Tongue (tissue), 2 donors: ENCODE results near the gene DCTN4. TPM values are rescaled to one million over a fixed set of nuclear protein-coding genes. Genes with fewer than 3 reads are reported as not detected.

Experiments used
- DNase-seq: peaks from one replicate; pipeline ENCODE4 v3.0.0-alpha.2; 2015
- total RNA-seq: library from RNA; depleted of rRNA; stranded (reverse); fragments of >200 nt; gene quantifications from one replicate; pipeline ENCODE4 v1.2.3, GENCODE V29; 2014

DCTN4 gene
- total RNA-seq, 1 donor from 2014 or later, result 64.5 TPM

- DNase-seq, result no peak
Measured at GRCh38 chr5:150670275-150670947, 88.4 kb downstream of the DCTN4 start.

- no peak for DNase-seq
Measured at GRCh38 chr5:150665044-150665443, 93.8 kb downstream of the DCTN4 start.

- DNase-seq, result no peak
Measured at GRCh38 chr5:150663936-150664335, 94.9 kb downstream of the DCTN4 start.

GRCh38 chr5:150662731-150663516, 95.9 kb downstream of the DCTN4 start:
- DNase-seq, result no peak

- DNase-seq, result no peak
Measured at GRCh38 chr5:150661821-150662596, 96.8 kb downstream of the DCTN4 start.

GRCh38 chr5:150661086-150661485, 97.7 kb downstream of the DCTN4 start, which contains the start of gene MYOZ3:
Gene MYOZ3 (plus strand): TSS chr5:150661251. CDS start chr5:150662942, 1,691 bp downstream.
- no peak for DNase-seq

- DNase-seq, result no peak
Measured at GRCh38 chr5:150660108-150660831, 98.5 kb downstream of the DCTN4 start.

GRCh38 chr5:150659360-150660107, 99.3 kb downstream of the DCTN4 start:
- DNase-seq, result no peak

GRCh38 chr5:150658699-150659265, 100.0 kb downstream of the DCTN4 start:
- no peak for DNase-seq

Other genes with a start within 250 kb of the DCTN4 start
- gene SYNPO, start 118.4 kb downstream of the DCTN4 start, total RNA-seq, result 36.6 TPM
- 51.5 TPM for gene MYOZ3, start 97.8 kb downstream of the DCTN4 start, total RNA-seq
- 37.2 TPM for gene RBM22, start 58.0 kb downstream of the DCTN4 start, total RNA-seq
- 7.8 TPM for gene SMIM3, start 19.7 kb upstream of the DCTN4 start, total RNA-seq
- gene IRGM, start 87.5 kb upstream of the DCTN4 start, total RNA-seq, result not detected
- gene ZNF300, start 146.0 kb upstream of the DCTN4 start, total RNA-seq, result 7.8 TPM